GM18507 (cell line): Measurements from ENCODE around the gene ADARB1.
"Not testable (repeated sequence)": the region's sequence is repeated elsewhere in the genome, so short reads cannot be mapped to it uniquely, and the experiment has no call there.

Experiments used
- DNase-seq: peaks from one replicate; pipeline ENCODE4 v3.0.0; 2011; ENCODE audit warnings: low read depth; ENCODE audit not compliant: insufficient read length; ENCODE audit errors: extremely low spot score
- FAIRE-seq: peaks from 2 replicates; lab custom pipeline; 2011; peaks lifted over from hg19 to GRCh38; lab: Jason Lieb, UNC

Gene ADARB1

DNA sequence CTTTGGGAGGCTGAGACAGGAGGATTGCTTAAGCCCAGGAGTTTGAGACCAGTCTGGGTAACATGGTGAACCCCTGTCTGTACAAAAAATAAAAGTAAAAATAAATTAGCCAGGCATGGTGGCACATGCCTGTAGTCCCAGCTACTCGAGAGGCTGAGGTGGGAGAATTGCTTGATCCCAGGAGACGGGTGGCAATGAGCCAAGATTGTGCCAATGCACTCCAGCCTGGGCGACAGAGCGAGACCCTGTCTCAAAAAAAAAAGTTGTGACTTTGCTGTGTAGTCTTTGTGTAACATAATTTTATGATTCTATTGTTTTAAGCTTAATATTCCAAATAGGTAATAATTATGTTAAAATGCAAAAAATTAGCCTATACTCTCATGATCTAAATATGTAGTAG is 66.6 kb downstream of the ADARB1 start:
- DNase-seq, FAIRE-seq: not testable (repeated sequence)

- no peak for FAIRE-seq
- DNase-seq, result no peak
Observed at GRCh38 chr21:45141507-45141906, 67.1 kb downstream of the ADARB1 start.

DNA sequence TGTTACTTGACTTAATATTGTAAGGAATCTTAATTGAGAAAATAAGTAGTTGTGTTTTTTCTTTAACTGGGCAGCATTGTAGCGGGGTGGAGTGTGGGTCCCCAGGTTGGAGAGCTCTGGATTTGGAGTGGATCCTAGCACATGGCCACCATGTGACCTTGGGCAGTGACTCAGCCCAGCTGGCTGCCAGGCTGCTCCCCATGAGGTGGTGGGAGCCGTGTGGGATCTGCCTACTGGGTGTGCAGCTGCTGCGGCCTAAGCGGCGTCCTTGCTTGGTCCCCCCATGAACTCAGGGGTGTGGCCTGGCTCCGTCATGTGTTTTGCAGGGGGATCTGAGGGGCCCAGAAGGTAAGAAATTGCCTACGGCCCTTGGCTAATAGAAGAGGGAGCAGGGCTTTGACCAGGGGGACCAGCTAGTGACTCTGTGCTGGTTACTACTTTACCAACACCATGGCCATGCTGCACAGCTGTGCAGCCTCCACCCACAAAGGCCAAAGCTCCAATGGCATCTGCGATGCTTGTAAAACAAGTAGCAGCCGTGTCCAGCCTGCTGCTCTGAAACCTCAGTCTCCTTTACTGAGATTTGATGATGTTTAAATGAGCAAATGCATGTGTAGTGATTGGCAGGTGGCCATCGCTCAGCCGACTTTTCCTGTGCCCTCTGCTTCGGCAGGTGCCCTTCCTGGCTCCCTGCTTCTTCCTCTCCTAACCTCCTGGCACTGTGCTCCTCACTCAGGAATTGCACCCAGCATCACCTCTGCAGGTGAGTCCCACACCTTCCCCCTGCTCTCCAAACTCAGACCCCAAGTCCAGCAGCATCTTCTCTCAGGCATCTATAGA is 68.3 kb downstream of the ADARB1 start:
- DNase-seq (no peak), FAIRE-seq (no peak)

GRCh38 chr21:45143855-45144254 is 69.5 kb downstream of the ADARB1 start:
- FAIRE-seq, result no peak
- no peak for DNase-seq

GRCh38 chr21:45145146-45145545 is 70.8 kb downstream of the ADARB1 start:
- DNase-seq (no peak), FAIRE-seq (no peak)

DNA sequence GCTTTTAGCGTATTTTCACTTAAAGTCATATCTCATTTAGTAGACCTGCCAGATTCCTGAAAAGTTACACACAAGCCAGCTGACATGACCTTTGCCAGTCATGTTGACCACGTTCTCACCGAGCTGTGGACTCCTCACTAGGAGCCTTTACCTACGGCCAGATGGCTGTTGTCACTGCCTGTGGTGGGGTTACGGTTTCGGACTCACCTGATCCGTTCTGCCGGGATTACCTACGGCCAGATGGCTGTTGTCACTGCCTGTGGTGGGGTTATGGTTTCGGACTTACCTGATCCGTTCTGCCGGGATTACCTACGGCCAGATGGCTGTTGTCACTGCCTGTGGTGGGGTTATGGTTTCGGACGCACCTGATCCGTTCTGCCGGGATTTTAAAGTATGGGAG is 71.5 kb downstream of the ADARB1 start:
- DNase-seq, FAIRE-seq: not testable (repeated sequence)

GRCh38 chr21:45146306-45146705 is 71.9 kb downstream of the ADARB1 start:
- DNase-seq, result no peak
- FAIRE-seq, result no peak

GRCh38 chr21:45146801-45147200 is 72.4 kb downstream of the ADARB1 start:
- no peak for FAIRE-seq

DNA sequence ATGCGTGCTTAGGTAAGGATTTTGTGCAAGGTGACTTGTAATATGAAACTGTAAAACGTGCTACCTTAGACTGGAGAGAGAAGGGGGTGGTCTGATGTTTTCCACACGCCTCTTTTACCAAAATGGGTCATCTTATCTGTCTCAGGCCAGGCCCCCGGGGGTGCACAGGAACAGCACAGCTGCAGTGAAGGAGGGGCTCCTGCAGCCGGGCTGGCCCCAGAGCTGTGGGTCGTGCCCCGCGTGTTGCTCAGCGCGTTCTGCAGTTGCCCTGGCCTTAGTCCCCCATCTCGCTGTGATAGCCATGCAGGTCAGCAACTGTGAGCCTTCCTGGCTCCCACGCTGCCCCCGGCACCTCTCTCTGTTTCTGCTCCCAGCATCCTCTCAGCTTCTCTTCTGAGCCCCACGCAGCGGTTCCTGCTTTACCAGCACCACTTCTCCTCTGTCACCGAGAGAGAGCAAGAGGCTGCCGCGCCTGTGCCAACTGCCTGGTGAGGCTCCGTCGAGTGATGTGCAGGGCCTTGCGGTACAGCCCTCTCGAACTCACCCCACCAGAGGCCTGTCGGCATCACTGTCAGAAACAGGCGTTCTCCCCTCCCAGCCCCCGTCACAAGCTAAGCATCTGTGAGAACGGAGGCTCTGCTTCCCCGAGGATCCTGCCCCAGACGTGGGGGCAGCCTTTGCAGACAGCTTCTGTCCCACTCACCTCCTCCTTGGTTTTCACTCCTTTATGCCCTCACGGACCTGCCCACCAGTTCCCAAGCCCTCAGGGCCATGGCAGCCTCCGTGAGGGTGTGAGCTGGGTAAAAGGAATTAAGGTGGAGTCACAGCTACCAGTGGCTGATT is 73.3 kb downstream of the ADARB1 start:
- FAIRE-seq (no peak), DNase-seq (no peak)

More at GRCh38 chr21:45146801-45147200, 72.4 kb downstream of the ADARB1 start:
- DNase-seq, result no peak

DNA sequence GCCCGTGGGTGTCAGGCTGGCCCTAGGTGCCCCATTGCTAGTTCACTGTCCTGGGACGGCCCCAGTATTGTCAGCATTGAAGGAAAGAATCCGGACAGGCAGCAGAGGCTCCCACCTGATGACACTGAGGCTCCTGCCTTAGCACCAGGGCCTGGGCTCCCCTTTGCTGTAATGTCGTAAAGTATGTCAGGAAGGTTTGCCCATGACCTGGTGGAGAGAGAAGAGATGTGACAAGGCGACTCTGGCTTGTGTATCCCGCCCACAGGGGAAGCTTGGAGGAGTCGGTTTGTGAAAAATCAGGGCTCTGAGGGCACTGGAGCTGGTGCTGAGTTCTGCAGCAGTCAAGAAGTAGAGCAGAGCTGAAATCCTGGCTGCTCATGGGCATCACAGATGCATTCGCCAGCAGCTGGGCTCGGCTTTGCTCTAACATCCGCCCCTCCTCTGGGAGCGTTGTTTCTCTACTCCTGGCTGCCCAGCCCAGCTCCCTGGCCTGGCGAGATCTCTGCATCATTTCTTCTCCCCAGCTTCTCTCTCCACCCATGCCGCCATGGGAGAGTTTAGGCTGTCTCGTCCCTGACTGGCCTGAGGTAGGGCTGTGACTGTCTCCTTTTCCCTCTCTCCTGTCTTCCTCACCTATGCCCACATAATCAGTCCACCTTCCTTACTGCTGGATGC is 74.1 kb downstream of the ADARB1 start:
- FAIRE-seq (no peak), DNase-seq (no peak)

- DNase-seq (no peak), FAIRE-seq (no peak)
Observed at GRCh38 chr21:45149021-45149420, 74.6 kb downstream of the ADARB1 start.

GRCh38 chr21:45150638-45151131 is 76.3 kb downstream of the ADARB1 start:
- no peak for FAIRE-seq
- no peak for DNase-seq

DNA sequence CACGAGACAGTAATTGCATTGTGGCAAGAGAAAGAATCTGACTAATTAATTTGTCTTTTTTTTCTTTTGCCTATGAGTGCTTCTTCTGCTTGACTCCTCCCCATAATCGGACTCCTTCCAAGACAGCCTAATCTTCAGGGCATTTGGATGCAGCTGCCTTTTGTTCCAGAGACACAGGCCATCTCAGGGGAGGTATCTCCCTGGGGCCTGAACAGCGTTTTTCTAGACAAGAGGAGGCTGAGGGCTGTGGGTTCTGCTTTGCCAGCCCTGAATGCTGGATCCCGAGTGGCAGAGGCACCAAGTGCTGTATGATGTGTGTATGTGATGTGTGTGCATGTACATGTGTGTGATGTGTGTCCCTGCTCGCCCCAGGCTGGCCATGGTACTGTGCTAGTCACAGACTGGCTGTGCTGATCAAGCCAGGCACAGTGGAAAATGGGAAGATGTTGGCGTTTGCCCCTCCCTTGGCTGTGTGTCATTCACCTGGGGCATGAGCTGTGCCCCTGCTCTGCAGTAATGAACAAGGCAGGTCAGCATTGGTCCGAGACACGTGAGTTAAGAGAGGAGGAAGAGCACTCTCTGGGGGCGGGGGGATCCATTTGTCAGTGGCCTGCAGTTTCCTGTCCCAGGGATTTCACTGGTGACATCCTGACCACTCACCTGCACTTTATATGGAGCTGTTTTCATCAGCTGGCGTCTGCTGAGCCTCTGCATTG is 77.2 kb downstream of the ADARB1 start:
- DNase-seq, result no peak
- no peak for FAIRE-seq

DNA sequence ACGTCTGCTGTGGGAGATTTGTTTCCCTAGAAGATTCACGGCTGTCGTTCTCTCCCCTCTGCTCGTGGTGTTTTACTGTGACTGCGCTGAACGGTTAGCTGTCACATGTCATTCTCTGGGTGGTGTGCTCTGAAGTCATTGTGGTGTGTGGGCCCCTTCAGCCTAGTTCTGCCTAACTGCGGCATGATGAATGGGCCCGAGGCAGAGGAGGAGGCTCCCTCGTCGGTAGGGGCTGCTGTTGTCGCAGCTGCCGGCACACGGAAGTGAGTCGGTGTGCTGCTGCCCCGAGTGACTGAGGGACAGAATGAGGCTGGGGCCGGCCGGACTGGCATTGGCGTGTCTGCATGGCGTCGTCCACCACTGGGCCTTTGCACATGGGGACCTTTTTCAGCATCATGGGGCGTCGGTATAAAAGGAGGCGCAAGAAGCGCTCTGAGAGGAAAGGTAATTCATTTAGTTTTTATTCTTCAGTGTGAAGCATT is 77.9 kb downstream of the ADARB1 start:
- FAIRE-seq (peak; percentile 47), DNase-seq (no peak)

GRCh38 chr21:45153358-45154318 is 79.3 kb downstream of the ADARB1 start:
- FAIRE-seq (no peak), DNase-seq (no peak)

- DNase-seq (no peak), FAIRE-seq (no peak)
Observed at GRCh38 chr21:45154511-45155508, 80.4 kb downstream of the ADARB1 start.

DNA sequence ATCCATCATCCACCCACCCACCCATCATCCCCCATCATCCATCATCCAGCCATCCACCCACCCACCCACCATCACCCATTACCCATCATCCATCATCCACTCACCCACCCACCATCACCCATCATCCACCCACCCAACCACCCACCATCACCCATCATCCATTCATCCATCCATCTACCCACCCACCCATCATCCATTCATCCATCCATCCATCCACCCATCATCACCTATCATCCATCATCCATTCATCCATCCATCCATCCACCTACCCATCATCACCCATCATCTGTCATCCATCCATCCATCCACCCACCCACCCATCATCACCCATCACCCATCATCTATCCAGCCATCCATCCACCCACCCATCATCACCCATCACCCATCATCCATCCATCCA is 81.5 kb downstream of the ADARB1 start:
- DNase-seq (no peak), FAIRE-seq (no peak)
